HG03521 (cell line): ENCODE results near the gene SDCBP2.

Experiments used
- ATAC-seq: cut with Tn5 transposase; IDR thresholded peaks from one replicate; pipeline ENCODE4 v1.9.1; 2021; ENCODE audit warnings: mild to moderate bottlenecking, moderate library complexity; ENCODE audit not compliant: unreplicated experiment

Gene SDCBP2

DNA sequence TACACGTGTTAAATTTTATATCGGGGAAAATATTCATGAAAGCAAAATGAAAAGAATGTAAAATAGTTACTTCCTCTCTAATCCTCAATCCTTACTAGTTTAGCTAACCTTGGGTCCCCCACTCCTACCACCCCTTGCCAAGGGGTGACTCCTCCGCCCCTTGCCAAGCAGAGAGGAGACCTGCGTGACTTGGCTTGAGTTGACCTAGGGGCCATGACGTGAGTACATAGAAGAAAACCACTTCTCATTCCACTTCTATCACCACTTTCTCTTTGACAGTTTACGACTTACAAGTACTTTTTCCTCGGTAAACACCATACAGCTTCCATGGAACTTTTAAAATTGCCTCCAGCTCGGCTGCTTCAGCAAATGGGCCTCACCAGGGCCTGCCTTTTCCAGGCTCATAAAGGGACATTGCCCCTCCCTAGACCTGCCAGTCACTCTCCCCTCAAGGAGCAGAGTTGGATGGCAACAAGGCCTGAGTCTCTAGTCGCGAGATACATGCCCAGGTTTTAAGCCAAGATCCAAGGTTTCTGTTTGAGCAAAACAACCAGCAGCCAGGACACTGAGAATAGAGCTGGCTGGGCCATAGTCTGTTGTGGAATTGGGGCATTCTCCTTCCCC is 29.9 kb downstream of the SDCBP2 start:
- no peak for ATAC-seq

DNA sequence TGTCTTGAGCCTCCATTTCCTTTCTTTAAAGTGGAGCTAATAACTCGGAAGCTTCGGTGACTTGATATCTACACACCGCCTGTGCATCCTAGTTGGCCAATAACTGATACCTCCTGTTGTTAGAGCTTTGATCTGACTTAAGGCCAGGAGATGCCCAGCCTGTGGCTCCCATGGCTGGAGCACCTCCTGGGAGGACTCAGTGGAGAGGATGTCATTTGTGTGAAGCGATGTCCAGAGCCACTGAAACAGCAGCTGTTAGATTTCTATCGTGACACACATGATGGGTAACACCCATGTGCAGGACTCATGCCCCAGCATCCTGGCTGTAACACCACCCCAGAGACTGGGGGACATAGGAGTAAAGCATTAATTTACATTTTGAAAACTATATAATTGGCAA is 30.8 kb downstream of the SDCBP2 start:
- ATAC-seq: no peak

DNA sequence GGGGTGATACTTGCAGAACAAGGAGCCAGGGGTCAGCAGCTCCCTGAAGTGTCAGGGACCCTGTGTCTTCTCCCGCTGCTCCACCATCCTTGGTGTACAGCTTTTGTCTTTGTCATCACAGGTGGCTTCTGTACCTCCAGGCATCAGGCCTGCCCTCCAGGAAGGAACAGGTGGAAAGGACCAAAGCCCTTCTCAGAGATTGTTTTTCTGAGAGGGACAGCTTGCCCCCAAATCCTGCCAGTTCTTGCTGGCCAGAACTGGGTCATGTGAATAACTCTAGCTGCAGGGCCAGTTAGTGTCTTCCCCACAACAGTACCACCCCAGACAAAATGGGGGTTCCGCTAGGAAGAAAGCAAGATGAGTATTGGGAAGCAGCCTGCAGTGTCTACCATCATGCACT is 31.5 kb downstream of the SDCBP2 start:
- no peak for ATAC-seq

DNA sequence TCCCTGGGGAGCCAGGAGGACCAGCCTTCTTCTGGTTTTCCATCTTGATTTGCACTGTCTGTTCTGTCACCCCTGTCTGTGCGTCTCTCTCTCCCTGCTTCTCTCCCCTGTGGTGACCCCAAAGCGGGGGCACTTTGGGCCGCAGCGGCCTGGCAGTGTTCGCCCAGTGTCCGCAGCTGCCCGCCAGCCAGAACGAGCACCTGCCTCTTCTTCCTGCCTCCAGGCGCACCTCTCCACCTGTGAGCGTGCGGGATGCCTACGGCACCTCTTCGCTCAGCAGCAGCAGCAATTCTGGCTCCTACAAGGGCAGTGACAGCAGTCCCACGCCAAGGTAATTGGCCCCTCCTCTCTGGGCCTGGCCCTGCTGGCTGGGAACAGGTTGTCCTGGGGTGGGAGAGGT is 32.0 kb downstream of the SDCBP2 start:
- no peak for ATAC-seq

DNA sequence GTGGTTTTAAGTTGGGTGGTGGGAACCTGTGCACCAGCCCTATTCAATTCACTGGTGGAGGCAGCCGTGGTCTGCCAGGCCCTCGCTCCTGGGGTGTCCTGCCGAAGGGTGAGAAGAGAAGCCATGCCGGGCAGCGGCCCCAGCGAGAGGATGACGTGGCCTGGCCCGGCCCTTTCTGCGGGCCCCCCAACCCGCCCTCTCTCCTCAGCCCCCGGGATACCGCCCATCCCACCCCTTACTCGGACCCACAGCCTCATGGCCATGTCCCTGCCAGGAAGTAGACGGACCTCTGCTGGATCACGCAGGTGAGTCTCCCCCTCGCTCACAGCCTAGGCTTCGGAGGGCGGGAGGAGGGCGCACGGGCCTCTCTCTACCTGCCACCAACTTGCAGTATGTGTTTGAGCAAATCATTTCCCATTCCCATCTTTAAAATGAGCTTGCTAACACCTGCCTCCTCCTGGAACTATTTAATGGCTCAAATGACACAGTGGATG is 32.8 kb downstream of the SDCBP2 start:
- ATAC-seq: no peak

DNA sequence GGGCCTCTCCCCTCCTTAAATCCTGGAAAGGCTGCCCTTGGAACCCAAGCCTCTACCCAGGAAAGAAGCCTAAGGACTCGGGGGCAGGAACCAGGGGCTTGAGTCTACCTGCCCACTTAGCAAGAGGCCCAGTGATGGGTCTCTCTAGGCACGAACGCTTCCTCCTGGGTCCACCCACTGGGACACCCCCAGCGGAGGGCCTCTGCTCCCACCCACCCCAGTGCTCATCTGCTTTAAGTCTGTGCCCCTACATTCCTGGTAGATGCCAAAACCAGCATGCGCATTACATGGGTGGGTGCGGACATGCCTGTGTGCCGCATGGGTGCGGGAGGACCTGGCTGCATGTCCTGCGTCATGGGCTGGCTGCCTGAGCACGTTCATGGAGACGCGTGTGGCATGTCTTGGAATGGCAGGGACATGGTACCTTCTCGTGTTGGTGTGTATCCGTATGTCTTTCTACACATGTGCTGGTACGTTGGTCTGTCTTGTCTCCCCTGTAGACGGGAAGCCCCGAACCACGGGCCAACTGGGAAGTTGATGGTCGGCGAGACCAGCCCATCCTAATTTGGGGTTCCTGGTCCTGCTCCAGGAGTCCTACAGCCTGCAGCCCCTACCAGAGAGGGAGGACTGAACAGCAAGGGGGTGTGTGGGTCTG is 33.5 kb downstream of the SDCBP2 start:
- no peak for ATAC-seq

GRCh38 chr20:1294497-1294896 is 34.4 kb downstream of the SDCBP2 start:
- ATAC-seq: no peak

- no peak for ATAC-seq
These were observed 35.1 kb downstream of the SDCBP2 start for GRCh38 chr20:1293641-1294379.

DNA sequence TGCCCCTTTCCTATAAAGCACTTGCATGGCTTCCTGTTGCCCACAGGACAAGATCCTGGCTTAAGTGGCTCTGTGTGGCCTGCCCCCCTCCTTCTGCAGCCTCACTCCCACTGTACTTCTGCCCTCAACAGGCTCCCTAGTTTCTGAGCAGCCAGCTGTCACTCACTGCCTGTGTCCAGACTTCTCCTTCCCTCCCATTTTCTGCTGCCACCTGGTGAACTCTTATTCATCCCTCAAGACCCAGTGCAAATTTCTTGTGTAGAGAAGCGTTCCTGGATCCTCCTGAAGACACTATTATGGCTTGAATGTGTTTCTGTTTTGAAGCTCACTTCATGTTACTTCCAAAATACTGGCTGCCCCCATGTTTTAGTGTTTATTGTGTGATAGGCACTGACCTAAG is 36.3 kb downstream of the SDCBP2 start:
- ATAC-seq: no peak

DNA sequence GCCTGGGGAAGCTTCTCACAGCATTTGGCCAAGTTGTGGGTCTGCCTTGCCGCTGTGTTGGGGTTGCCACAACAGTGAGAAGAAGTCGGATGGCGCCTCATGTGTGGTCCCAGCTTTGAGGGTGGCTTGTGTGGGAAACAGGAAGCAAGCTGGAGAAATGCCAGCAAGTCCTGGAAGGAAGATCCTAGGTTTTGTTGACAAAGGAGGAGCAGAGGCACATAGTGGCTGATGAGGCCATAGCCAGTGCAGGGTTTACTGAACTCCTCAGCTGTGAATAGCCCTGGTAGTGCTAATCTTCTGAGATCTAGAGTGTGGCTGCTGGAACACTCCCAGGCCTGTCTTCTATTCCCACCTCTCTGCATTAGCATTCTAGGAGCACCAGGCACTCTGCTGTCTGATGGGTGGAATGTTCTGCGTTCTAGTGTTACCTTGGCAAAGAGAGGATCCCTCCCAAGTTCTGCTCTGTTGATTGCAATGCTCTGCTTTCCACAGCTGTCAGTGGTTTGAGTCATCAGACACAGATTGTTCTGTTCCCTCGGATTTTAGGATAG is 37.7 kb downstream of the SDCBP2 start:
- ATAC-seq: no peak

- no peak for ATAC-seq
These were observed 41.0 kb downstream of the SDCBP2 start for GRCh38 chr20:1287787-1288569.

DNA sequence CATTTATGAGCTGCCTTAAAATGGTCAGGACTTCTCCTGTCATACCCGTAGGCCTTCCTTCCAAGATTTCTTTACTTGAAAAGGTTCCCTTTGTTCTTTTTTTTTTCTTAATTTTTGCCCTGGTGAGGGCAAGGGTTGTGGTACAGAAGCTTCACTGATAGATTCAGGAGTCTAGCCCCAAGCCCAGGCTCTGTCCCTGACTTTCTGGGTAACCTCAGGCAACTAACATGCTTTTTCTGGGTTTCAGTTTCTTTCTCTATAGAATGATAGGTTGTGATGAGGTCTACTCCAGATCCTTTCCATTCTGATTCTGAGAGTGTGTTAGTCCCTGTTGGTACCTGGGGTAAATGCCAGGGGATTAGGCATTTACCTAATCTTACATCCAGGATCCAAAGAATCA is 41.6 kb downstream of the SDCBP2 start:
- ATAC-seq: no peak

DNA sequence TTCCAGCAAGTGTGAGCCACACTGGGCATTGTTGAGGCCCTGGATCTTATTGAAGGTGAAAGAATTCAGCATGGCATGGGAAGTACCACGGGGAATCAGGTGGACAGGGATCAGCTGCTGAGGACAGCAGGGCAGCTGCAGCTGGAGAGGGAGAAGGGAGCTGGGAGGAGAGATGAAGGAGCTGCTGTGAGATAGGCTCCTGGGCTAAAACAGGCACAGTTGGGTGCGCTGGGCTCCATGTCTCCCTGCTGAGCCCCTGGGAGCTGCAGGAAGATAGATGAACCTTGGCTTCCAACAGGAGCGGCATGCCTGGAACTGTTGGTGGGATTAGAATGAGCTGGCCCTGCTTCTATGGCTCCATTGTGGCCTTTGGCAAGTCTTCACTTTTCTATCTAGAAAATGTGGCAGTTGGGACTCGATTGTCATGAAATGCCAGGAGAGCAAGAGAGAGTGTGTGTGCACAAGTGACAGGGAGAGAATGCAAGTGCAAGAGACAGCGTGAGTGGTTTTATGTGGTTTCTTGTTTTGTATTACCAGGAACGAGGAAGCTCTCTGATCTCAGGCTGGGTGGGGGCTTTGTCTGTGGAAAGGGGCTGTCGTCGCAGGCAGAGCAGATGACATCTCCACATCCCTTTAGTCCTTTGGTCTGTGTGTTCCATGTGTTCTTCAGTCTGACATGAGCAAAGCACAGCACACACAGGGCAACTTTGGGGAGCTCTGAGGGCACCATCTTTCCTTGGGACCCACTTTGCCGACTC is 42.5 kb downstream of the SDCBP2 start:
- ATAC-seq: no peak

GRCh38 chr20:1283522-1284510 is 45.1 kb downstream of the SDCBP2 start:
- ATAC-seq: no peak

GRCh38 chr20:1282966-1283365 is 46.0 kb downstream of the SDCBP2 start:
- ATAC-seq: no peak

DNA sequence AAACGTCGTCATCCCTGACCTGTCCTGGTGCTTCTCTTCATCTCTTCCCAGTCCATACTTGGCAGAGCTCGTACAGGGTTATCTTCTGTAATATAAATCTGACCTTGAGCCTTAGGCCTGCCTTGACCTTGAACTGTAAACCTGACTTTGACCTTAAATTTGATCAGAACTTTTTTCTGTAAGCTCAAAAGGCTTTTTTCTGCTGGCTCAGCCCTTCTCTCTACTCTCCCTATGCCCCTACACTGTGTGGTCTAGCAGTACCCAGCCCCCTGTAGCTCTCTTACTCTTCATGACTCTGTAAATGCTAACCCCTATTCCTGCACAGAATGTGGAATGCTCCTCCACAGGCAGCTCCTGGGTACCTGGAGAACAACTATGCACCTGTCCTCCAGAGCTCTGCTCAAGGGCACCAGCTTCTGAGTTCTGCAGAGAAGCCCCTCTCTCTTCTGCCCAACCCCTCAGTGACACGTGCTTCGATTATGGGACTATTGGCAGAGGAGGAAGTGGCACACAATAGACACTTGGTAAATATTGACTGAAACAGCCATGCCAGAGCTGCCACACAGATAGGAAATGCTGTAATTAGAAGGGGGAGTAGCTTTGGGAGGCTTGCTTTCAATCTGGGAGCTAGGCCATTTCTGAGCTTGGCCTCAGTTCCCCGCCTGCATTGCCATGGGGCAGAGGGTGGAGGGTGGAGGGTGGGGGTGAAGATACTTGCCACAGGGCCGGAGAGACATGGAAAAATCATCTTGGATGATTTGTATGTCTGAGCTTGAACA is 47.5 kb downstream of the SDCBP2 start:
- no peak for ATAC-seq

GRCh38 chr20:1280195-1281102 is 48.5 kb downstream of the SDCBP2 start:
- ATAC-seq: no peak
